Measurements from ENCODE around the gene NPEPL1.
A peak's percentile ranks its signal among the peaks of the same experiment; 100 is the strongest.

Gene NPEPL1

GRCh38 chr20:58682656-58683531 lies 9.7 kb upstream of the NPEPL1 start:
- no peak overlapping the region for H3K14ac ChIP-seq (ENCODE audit: low read length in 2 of 2)

GRCh38 chr20:58684291-58684690 lies 8.3 kb upstream of the NPEPL1 start:
- H2AFZ ChIP-seq (ENCODE audit: low read depth, low read length) = no peak overlapping the region
- DNase-seq = no peak
- no peak overlapping the region for H3K23ac ChIP-seq (ENCODE audit: low read length in 2 of 2)

More at GRCh38 chr20:58682656-58683531, 9.7 kb upstream of the NPEPL1 start:
- 84% methylated on average over 8 of the region's 11 CpGs for WGBS
- peak; percentile 48 for DNase-seq
- no peak overlapping the region for H3K4me2 ChIP-seq (ENCODE audit: low read length, poor library complexity, severe bottlenecking)
- H2BK5ac ChIP-seq (ENCODE audit: low read depth, low read length, poor library complexity, severe bottlenecking) = no peak overlapping the region
- no peak overlapping the region for H3K23ac ChIP-seq (ENCODE audit: low read length in 2 of 2)
- peak overlapping the region; percentile 64 for H3K27ac ChIP-seq (ENCODE audit: low read length, poor library complexity, severe bottlenecking)
- no peak overlapping the region for H2BK120ac ChIP-seq (ENCODE audit: low read depth, low read length)
- H2AFZ ChIP-seq (ENCODE audit: low read depth, low read length) = no peak overlapping the region
- peak overlapping the region; percentile 88 for H2AK5ac ChIP-seq (ENCODE audit: low read length, severe bottlenecking)
- no peak overlapping the region for H3K9ac ChIP-seq (ENCODE audit: low read length)
- peaks cover 6% of the 10 kb centered on the region for H3K4me1 ChIP-seq (ENCODE audit: control insufficient read depth, insufficient read depth, low read depth, low read length)
- peaks cover 19 to 39% of the 10 kb centered on the region in 2 experiments for H3K36me3 ChIP-seq (ENCODE audit: control insufficient read depth in 1 of 2, insufficient read depth in 2 of 2, low read depth in 1 of 2, low read length in 2 of 2)
- H4K8ac ChIP-seq (ENCODE audit: low read length) = peak overlapping the region; percentile 23
- no peaks in the 10 kb centered on the region for H3K27me3 ChIP-seq (ENCODE audit: control insufficient read depth in 1 of 2, insufficient read depth in 1 of 2, low read length in 2 of 2)
- H2BK15ac ChIP-seq (ENCODE audit: low read depth, poor library complexity, severe bottlenecking) = no peak overlapping the region
- peaks cover 15% of the 10 kb centered on the region for H3K79me1 ChIP-seq (replicated peaks; ENCODE audit: low read length, poor library complexity, severe bottlenecking)
- H3K4ac ChIP-seq (ENCODE audit: low read depth in 1 of 2, low read length in 2 of 2) = no peak overlapping the region
- no peak overlapping the region for H3K18ac ChIP-seq (ENCODE audit: low read depth in 1 of 2, low read length in 2 of 2)
- no peak overlapping the region for H2BK12ac ChIP-seq (ENCODE audit: low read length in 2 of 2)
- no peak overlapping the region for H4K91ac ChIP-seq (ENCODE audit: low read length)
- no peaks in the 10 kb centered on the region for H3K9me3 ChIP-seq (ENCODE audit: control insufficient read depth, low read length)
- H3K4me3 ChIP-seq (ENCODE audit: insufficient read depth in 1 of 2, low read depth in 1 of 2, low read length in 2 of 2) = no peak overlapping the region

DNA sequence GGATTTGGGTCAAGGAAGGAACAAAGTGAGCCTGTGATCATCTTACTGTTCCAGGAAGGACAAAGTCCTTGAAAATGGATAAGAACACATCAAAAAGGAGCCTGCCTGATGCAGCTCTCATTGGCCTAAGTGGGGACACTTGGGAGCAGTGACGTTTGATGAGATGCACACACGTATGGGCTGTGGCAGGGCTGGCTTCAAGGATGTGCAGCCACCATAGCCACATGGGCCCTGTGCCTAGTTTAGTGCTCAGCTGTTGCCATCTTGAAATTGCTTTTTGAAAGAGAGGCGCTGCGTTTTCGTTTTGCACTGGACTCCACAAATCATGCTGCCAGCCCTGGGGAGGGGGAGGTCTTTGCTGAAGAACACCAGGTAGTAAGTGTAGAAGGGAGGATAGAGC lies 6.6 kb upstream of the NPEPL1 start:
- no peak overlapping the region for H3K9ac ChIP-seq (ENCODE audit: low read length)
- H3K36me3 ChIP-seq (ENCODE audit: control insufficient read depth in 1 of 2, insufficient read depth in 2 of 2, low read depth in 1 of 2, low read length in 2 of 2) = peaks cover 7 to 11% of the 10 kb centered on the region in 2 experiments
- H3K4me3 ChIP-seq (ENCODE audit: insufficient read depth in 1 of 2, low read depth in 1 of 2, low read length in 2 of 2) = no peak overlapping the region
- no peak overlapping the region for H4K91ac ChIP-seq (ENCODE audit: low read length)
- H3K27me3 ChIP-seq (ENCODE audit: control insufficient read depth in 1 of 2, insufficient read depth in 1 of 2, low read length in 2 of 2) = no peaks in the 10 kb centered on the region
- H2BK5ac ChIP-seq (ENCODE audit: low read depth, low read length, poor library complexity, severe bottlenecking) = no peak overlapping the region
- DNase-seq = no peak
- H3K79me1 ChIP-seq (replicated peaks; ENCODE audit: low read length, poor library complexity, severe bottlenecking) = peaks cover 6% of the 10 kb centered on the region
- H3K18ac ChIP-seq (ENCODE audit: low read depth in 1 of 2, low read length in 2 of 2) = no peak overlapping the region
- whole genome bisulfite sequencing = 95% methylated on average over 5 of the region's 5 CpGs
- H3K4me2 ChIP-seq (ENCODE audit: low read length, poor library complexity, severe bottlenecking) = no peak overlapping the region
- no peaks in the 10 kb centered on the region for H3K9me3 ChIP-seq (ENCODE audit: control insufficient read depth, low read length)
- no peak overlapping the region for H3K4ac ChIP-seq (ENCODE audit: low read depth in 1 of 2, low read length in 2 of 2)
- no peak overlapping the region for H3K23ac ChIP-seq (ENCODE audit: low read length in 2 of 2)
- no peak overlapping the region for H2BK12ac ChIP-seq (ENCODE audit: low read length in 2 of 2)
- no peak overlapping the region for H3K27ac ChIP-seq (ENCODE audit: low read length, poor library complexity, severe bottlenecking)
- H2BK15ac ChIP-seq (ENCODE audit: low read depth, poor library complexity, severe bottlenecking) = no peak overlapping the region
- H2BK120ac ChIP-seq (ENCODE audit: low read depth, low read length) = no peak overlapping the region
- no peak overlapping the region for H3K14ac ChIP-seq (ENCODE audit: low read length in 2 of 2)
- H3K4me1 ChIP-seq (ENCODE audit: control insufficient read depth, insufficient read depth, low read depth, low read length) = peaks cover 9% of the 10 kb centered on the region
- peak overlapping the region; percentile 36 for H2AK5ac ChIP-seq (ENCODE audit: low read length, severe bottlenecking)
- no peak overlapping the region for H2AFZ ChIP-seq (ENCODE audit: low read depth, low read length)
- no peak overlapping the region for H4K8ac ChIP-seq (ENCODE audit: low read length)

More at GRCh38 chr20:58684291-58684690, 8.3 kb upstream of the NPEPL1 start:
- no peak overlapping the region for H3K18ac ChIP-seq (ENCODE audit: low read depth in 1 of 2, low read length in 2 of 2)
- no peak overlapping the region for H2BK12ac ChIP-seq (ENCODE audit: low read length in 2 of 2)
- peak overlapping the region; percentile 94 for H3K27ac ChIP-seq (ENCODE audit: low read length, poor library complexity, severe bottlenecking)
- H3K14ac ChIP-seq (ENCODE audit: low read length in 2 of 2) = no peak overlapping the region
- no peaks in the 10 kb centered on the region for H3K9me3 ChIP-seq (ENCODE audit: control insufficient read depth, low read length)
- H3K9ac ChIP-seq (ENCODE audit: low read length) = no peak overlapping the region
- no peaks in the 10 kb centered on the region for H3K27me3 ChIP-seq (ENCODE audit: control insufficient read depth in 1 of 2, insufficient read depth in 1 of 2, low read length in 2 of 2)
- H3K79me1 ChIP-seq (replicated peaks; ENCODE audit: low read length, poor library complexity, severe bottlenecking) = peaks cover 10% of the 10 kb centered on the region
- no peak overlapping the region for H4K91ac ChIP-seq (ENCODE audit: low read length)
- no peak overlapping the region for H3K4ac ChIP-seq (ENCODE audit: low read depth in 1 of 2, low read length in 2 of 2)
- no peak overlapping the region for H2AK5ac ChIP-seq (ENCODE audit: low read length, severe bottlenecking)
- no peak overlapping the region for H2BK15ac ChIP-seq (ENCODE audit: low read depth, poor library complexity, severe bottlenecking)
- WGBS = 100% methylated on average over 2 of the region's 2 CpGs
- H3K4me1 ChIP-seq (ENCODE audit: control insufficient read depth, insufficient read depth, low read depth, low read length) = peaks cover 9% of the 10 kb centered on the region
- H3K4me2 ChIP-seq (ENCODE audit: low read length, poor library complexity, severe bottlenecking) = peak overlapping the region; percentile 12
- peaks cover 14 to 27% of the 10 kb centered on the region in 2 experiments for H3K36me3 ChIP-seq (ENCODE audit: control insufficient read depth in 1 of 2, insufficient read depth in 2 of 2, low read depth in 1 of 2, low read length in 2 of 2)
- no peak overlapping the region for H2BK120ac ChIP-seq (ENCODE audit: low read depth, low read length)
- H4K8ac ChIP-seq (ENCODE audit: low read length) = no peak overlapping the region
- no peak overlapping the region for H3K4me3 ChIP-seq (ENCODE audit: insufficient read depth in 1 of 2, low read depth in 1 of 2, low read length in 2 of 2)
- H2BK5ac ChIP-seq (ENCODE audit: low read depth, low read length, poor library complexity, severe bottlenecking) = peak overlapping the region; percentile 63

- H2BK120ac ChIP-seq (ENCODE audit: low read depth, low read length) = no peak overlapping the region
- no peaks in the 10 kb centered on the region for H3K9me3 ChIP-seq (ENCODE audit: control insufficient read depth, low read length)
- H3K23ac ChIP-seq (ENCODE audit: low read length in 2 of 2) = no peak overlapping the region
- H4K8ac ChIP-seq (ENCODE audit: low read length) = no peak overlapping the region
- H3K4me1 ChIP-seq (ENCODE audit: control insufficient read depth, insufficient read depth, low read depth, low read length) = peaks cover 11% of the 10 kb centered on the region
- H3K4ac ChIP-seq (ENCODE audit: low read depth in 1 of 2, low read length in 2 of 2) = no peak overlapping the region
- H3K9ac ChIP-seq (ENCODE audit: low read length) = no peak overlapping the region
- no peak overlapping the region for H2AK5ac ChIP-seq (ENCODE audit: low read length, severe bottlenecking)
- H4K91ac ChIP-seq (ENCODE audit: low read length) = no peak overlapping the region
- peaks cover 7% of the 10 kb centered on the region in 2 experiments for H3K36me3 ChIP-seq (ENCODE audit: control insufficient read depth in 1 of 2, insufficient read depth in 2 of 2, low read depth in 1 of 2, low read length in 2 of 2)
- no peak overlapping the region for H3K14ac ChIP-seq (ENCODE audit: low read length in 2 of 2)
- no peak overlapping the region for H2BK5ac ChIP-seq (ENCODE audit: low read depth, low read length, poor library complexity, severe bottlenecking)
- H3K18ac ChIP-seq (ENCODE audit: low read depth in 1 of 2, low read length in 2 of 2) = no peak overlapping the region
- no peak overlapping the region for H2BK12ac ChIP-seq (ENCODE audit: low read length in 2 of 2)
- peaks cover 3% of the 10 kb centered on the region for H3K79me1 ChIP-seq (replicated peaks; ENCODE audit: low read length, poor library complexity, severe bottlenecking)
- no peak overlapping the region for H3K27ac ChIP-seq (ENCODE audit: low read length, poor library complexity, severe bottlenecking)
- no peak for DNase-seq
- H3K27me3 ChIP-seq (ENCODE audit: control insufficient read depth in 1 of 2, insufficient read depth in 1 of 2, low read length in 2 of 2) = no peaks in the 10 kb centered on the region
- no peak overlapping the region for H2AFZ ChIP-seq (ENCODE audit: low read depth, low read length)
- no peak overlapping the region for H3K4me2 ChIP-seq (ENCODE audit: low read length, poor library complexity, severe bottlenecking)
- H2BK15ac ChIP-seq (ENCODE audit: low read depth, poor library complexity, severe bottlenecking) = no peak overlapping the region
- no peak overlapping the region for H3K4me3 ChIP-seq (ENCODE audit: insufficient read depth in 1 of 2, low read depth in 1 of 2, low read length in 2 of 2)
- 98% methylated on average over 3 of the region's 4 CpGs for WGBS
Observed at GRCh38 chr20:58688414-58688813, 4.2 kb upstream of the NPEPL1 start.

Measured in mesenchymal stem cell (in vitro differentiated cells and primary cell).